GM12874 (cell line): ENCODE measurements around the gene AANAT.

Experiments
- CTCF ChIP-seq: IDR thresholded peaks from 2 replicates; pipeline ENCODE4 v1.5.1; 2011; ENCODE audit warnings: low read depth, mild to moderate bottlenecking, control low read depth, low read length, moderate library complexity; ENCODE audit not compliant: insufficient read depth

AANAT gene

GRCh38 chr17:76435751-76436150, 31.7 kb upstream of the AANAT start:
- no peak for TF ChIP-seq CTCF

GRCh38 chr17:76437467-76438402, 29.7 kb upstream of the AANAT start:
- no peak for TF ChIP-seq CTCF

GRCh38 chr17:76438906-76439305, 28.5 kb upstream of the AANAT start:
- no peak for TF ChIP-seq CTCF

- no peak for TF ChIP-seq CTCF
Measured at GRCh38 chr17:76439314-76439928, 28.0 kb upstream of the AANAT start.

GRCh38 chr17:76440751-76441362, 26.5 kb upstream of the AANAT start:
- no peak for TF ChIP-seq CTCF

GRCh38 chr17:76441686-76442340, 25.6 kb upstream of the AANAT start:
- TF ChIP-seq CTCF, result no peak
